DOHH2 (cell line): Measurements from ENCODE around the gene PDE4D.

ENCODE experiments used
- H3F3A ChIP-seq: fragments of 200-600 bp; sonication (generic), shearing (Covaris generic); 2 replicates; pipeline ENCODE4 v1.6.0; 2016; ENCODE audit warnings: antibody characterized with exemption, mild to moderate bottlenecking; ENCODE audit not compliant: control insufficient read depth, insufficient read depth
- H3K27ac ChIP-seq: fragments of 200-600 bp; sonication (generic); 2 replicates; pipeline ENCODE4 v1.5.1; 2014; ENCODE audit warnings: low read depth, mild to moderate bottlenecking, low read length, moderate library complexity
- H3K27me3 ChIP-seq: fragments of 200-600 bp; sonication (generic); 2 replicates; pipeline ENCODE4 v1.6.1; 2014; ENCODE audit warnings: mild to moderate bottlenecking, low read length, mixed read lengths; ENCODE audit not compliant: control insufficient read depth
- H3K36me3 ChIP-seq: fragments of 200-600 bp; sonication (generic); 2 replicates; pipeline ENCODE4 v1.6.1; 2014; ENCODE audit warnings: mild to moderate bottlenecking, low read length, moderate library complexity, mixed read lengths; ENCODE audit not compliant: control insufficient read depth
- H3K4me1 ChIP-seq: fragments of 200-600 bp; sonication (generic); 2 replicates; pipeline ENCODE4 v1.6.1; 2014; ENCODE audit warnings: mild to moderate bottlenecking, low read length, mixed read lengths; ENCODE audit not compliant: control insufficient read depth
- H3K4me2 ChIP-seq: fragments of 200-600 bp; sonication (generic); 2 replicates; pipeline ENCODE4 v1.6.0; 2014; ENCODE audit warnings: mild to moderate bottlenecking, low read length, moderate library complexity
- H3K4me3 ChIP-seq: fragments of 200-600 bp; sonication (generic); 2 replicates; pipeline ENCODE4 v1.5.1; 2014; ENCODE audit warnings: mild to moderate bottlenecking, low read length, mixed read lengths
- H3K79me2 ChIP-seq: fragments of 200-600 bp; sonication (generic); 2 replicates; pipeline ENCODE4 v1.6.1; 2014; ENCODE audit warnings: mild to moderate bottlenecking, low read length, mixed read lengths; ENCODE audit not compliant: control insufficient read depth
- H3K9me2 ChIP-seq: fragments of 200-600 bp; sonication (generic); replicated peaks from 2 replicates; pipeline ENCODE4 v1.6.1; 2014; ENCODE audit warnings: mild to moderate bottlenecking, low read length, mixed read lengths; ENCODE audit not compliant: control insufficient read depth
- H3K9me3 ChIP-seq: fragments of 200-600 bp; sonication (generic); 2 replicates; pipeline ENCODE4 v1.6.1; 2014; ENCODE audit warnings: antibody characterized with exemption, low read length, mixed read lengths; ENCODE audit not compliant: control insufficient read depth, insufficient read depth
- H4K20me1 ChIP-seq: fragments of 200-600 bp; sonication (generic); 2 replicates; pipeline ENCODE4 v1.6.0; 2014; ENCODE audit warnings: low read depth, mild to moderate bottlenecking, antibody characterized with exemption, low read length, moderate library complexity; ENCODE audit not compliant: control insufficient read depth, insufficient read depth
- CTCF ChIP-seq: fragments of 200-600 bp; sonication (generic); IDR thresholded peaks from one replicate; pipeline ENCODE4 v1.5.1; 2014; ENCODE audit warnings: antibody characterized with exemption, mild to moderate bottlenecking, low read depth, low read length; ENCODE audit not compliant: poor library complexity, severe bottlenecking
- EZH2phosphoT487 ChIP-seq: fragments of 200-600 bp; sonication (generic); IDR thresholded peaks from 2 replicates; pipeline ENCODE4 v1.6.1; 2017; ENCODE audit warnings: borderline replicate concordance, mild to moderate bottlenecking, antibody characterized with exemption, low read length, moderate library complexity, mixed read lengths

Gene PDE4D

GRCh38 chr5:59069438-59070079 is 824.0 kb downstream of the PDE4D start:
- Histone ChIP-seq H3K79me2 (no peaks in the 10 kb centered on the region), H3K4me3 (no peak overlapping the region), H3F3A (no peaks in the 10 kb centered on the region), H3K27ac (no peak overlapping the region), H3K4me2 (no peak overlapping the region), H3K36me3 (no peaks in the 10 kb centered on the region), H3K9me3 (no peaks in the 10 kb centered on the region), H3K4me1 (no peaks in the 10 kb centered on the region), H4K20me1 (no peaks in the 10 kb centered on the region), H3K9me2 (no peaks in the 10 kb centered on the region), H3K27me3 (no peaks in the 10 kb centered on the region; the same call in 1 of the 2 replicates)
- no peak for TF ChIP-seq CTCF
- TF ChIP-seq EZH2phosphoT487 = no peak

- H3F3A ChIP-seq = no peaks in the 10 kb centered on the region
- no peaks in the 10 kb centered on the region for H4K20me1 ChIP-seq
- TF ChIP-seq EZH2phosphoT487 = no peak
- no peak for TF ChIP-seq CTCF
- no peaks in the 10 kb centered on the region for H3K79me2 ChIP-seq
- H3K27me3 ChIP-seq = no peaks in the 10 kb centered on the region; the same call in 1 of the 2 replicates
- no peak overlapping the region for H3K4me3 ChIP-seq
- H3K4me2 ChIP-seq = no peak overlapping the region
- H3K9me2 ChIP-seq = no peaks in the 10 kb centered on the region
- no peaks in the 10 kb centered on the region for H3K9me3 ChIP-seq
- H3K27ac ChIP-seq = no peak overlapping the region
- no peaks in the 10 kb centered on the region for H3K4me1 ChIP-seq
- no peaks in the 10 kb centered on the region for H3K36me3 ChIP-seq
Measured at GRCh38 chr5:59067956-59068656, 825.4 kb downstream of the PDE4D start.

GRCh38 chr5:59066367-59067163 is 827.0 kb downstream of the PDE4D start:
- H3K4me3 ChIP-seq = no peak overlapping the region
- H3K4me2 ChIP-seq = no peak overlapping the region
- no peaks in the 10 kb centered on the region for H3K36me3 ChIP-seq
- no peaks in the 10 kb centered on the region for H3K9me2 ChIP-seq
- H3K9me3 ChIP-seq = no peaks in the 10 kb centered on the region
- H3K27me3 ChIP-seq = no peaks in the 10 kb centered on the region; the same call in 1 of the 2 replicates
- no peaks in the 10 kb centered on the region for H3K79me2 ChIP-seq
- H4K20me1 ChIP-seq = no peaks in the 10 kb centered on the region
- H3K4me1 ChIP-seq = no peaks in the 10 kb centered on the region
- H3K27ac ChIP-seq = no peak overlapping the region
- H3F3A ChIP-seq = no peaks in the 10 kb centered on the region
- TF ChIP-seq EZH2phosphoT487 = no peak
- no peak for TF ChIP-seq CTCF
